Urinary bladder (tissue), 4 donors: ENCODE results near the gene PRDM10. TPM values are rescaled to one million over a fixed set of nuclear protein-coding genes. Genes with fewer than 3 reads are reported as not detected.
"Not testable (repeated sequence)": the region's sequence is repeated elsewhere in the genome, so short reads cannot be mapped to it uniquely, and the experiment has no call there.

ENCODE experiments used
- DNase-seq: peaks from one replicate; pipeline ENCODE4 v3.0.0-alpha.2; 2015; ENCODE audit errors: extremely low spot score
- H3K27ac ChIP-seq: one replicate; pipeline ENCODE4 v1.5.1; 2013; ENCODE audit warnings: low read depth, mild to moderate bottlenecking, moderate library complexity
- H3K36me3 ChIP-seq: one replicate; pipeline ENCODE4 v1.6.1; 2013; ENCODE audit warnings: mild to moderate bottlenecking, moderate library complexity; ENCODE audit not compliant: insufficient read depth
- H3K4me1 ChIP-seq: one replicate; pipeline ENCODE4 v1.6.1; 2013; ENCODE audit warnings: mild to moderate bottlenecking, moderate library complexity; ENCODE audit not compliant: insufficient read depth
- H3K4me3 ChIP-seq: one replicate; pipeline ENCODE4 v1.5.1; 2013; ENCODE audit warnings: low read depth, low read length
- WGBS: extraction: QIAGEN DNeasy Blood & Tissue Kit; methylation state at CpG from one replicate; pipeline ENCODE4 v1.1.7; 2013; 5-methylcytosine and 5-hydroxymethylcytosine counted together
- polyA plus RNA-seq: library from polyadenylated mRNA; stranded (reverse); fragments of 200-250 nt; gene quantifications from one replicate; pipeline ENCODE4 v1.2.3, GENCODE V29; 2013
- total RNA-seq: library from RNA; depleted of rRNA; stranded (reverse); fragments of >200 nt; gene quantifications from one replicate; pipeline ENCODE4 v1.2.3, GENCODE V29; 2014
- donor health status: healthy with polysubstance abuse.
- donor health status: healthy.

Gene PRDM10
- total and polyA plus RNA-seq, 2 donors = 3.4 to 6.2 TPM

- DNase-seq = no peak
- 95% methylated on average over 3 of the region's 3 CpGs for WGBS
- Histone ChIP-seq H3K27ac (no peak overlapping the region), H3K4me3 (no peak overlapping the region), H3K36me3 (no peaks in the 10 kb centered on the region), H3K4me1 (no peaks in the 10 kb centered on the region)
Measured at GRCh38 chr11:129959687-129960086, 42.9 kb downstream of the PRDM10 start.

- 95% methylated on average over 4 of the region's 4 CpGs for WGBS
- no peak for DNase-seq
- H3K4me3 ChIP-seq = no peak overlapping the region
- no peaks in the 10 kb centered on the region for H3K4me1 ChIP-seq
- no peak overlapping the region for H3K27ac ChIP-seq
- no peaks in the 10 kb centered on the region for H3K36me3 ChIP-seq
Measured at GRCh38 chr11:129955282-129955681, 47.4 kb downstream of the PRDM10 start.

- DNase-seq, H3K4me3 ChIP-seq, H3K27ac ChIP-seq, H3K4me1 ChIP-seq, H3K36me3 ChIP-seq: not testable (repeated sequence)
- 88% methylated on average over 1 of the region's 1 CpG for WGBS
Measured at GRCh38 chr11:129954703-129955102, 47.9 kb downstream of the PRDM10 start.

GRCh38 chr11:129951866-129952262 lies 50.8 kb downstream of the PRDM10 start:
- Histone ChIP-seq H3K4me1 (no peaks in the 10 kb centered on the region), H3K4me3 (no peak overlapping the region), H3K36me3 (no peaks in the 10 kb centered on the region), H3K27ac (no peak overlapping the region)
- 80% methylated on average over 1 of the region's 1 CpG for WGBS
- no peak for DNase-seq

GRCh38 chr11:129951201-129951865 lies 51.3 kb downstream of the PRDM10 start:
- Histone ChIP-seq H3K36me3 (no peaks in the 10 kb centered on the region), H3K27ac (no peak overlapping the region), H3K4me3 (no peak overlapping the region), H3K4me1 (no peaks in the 10 kb centered on the region)
- DNase-seq = no peak
- 73% methylated on average over 10 of the region's 10 CpGs for WGBS

- peak; percentile 50 for DNase-seq
- H3K27ac ChIP-seq = no peak overlapping the region
Measured at GRCh38 chr11:129950101-129951091, 52.2 kb downstream of the PRDM10 start.

GRCh38 chr11:129948926-129949466 lies 53.6 kb downstream of the PRDM10 start:
- WGBS = 89% methylated on average over 1 of the region's 1 CpG
- H3K36me3 ChIP-seq = peaks cover 3% of the 10 kb centered on the region
- H3K27ac ChIP-seq = no peak overlapping the region
- H3K4me3 ChIP-seq = no peak overlapping the region
- no peak for DNase-seq
- no peaks in the 10 kb centered on the region for H3K4me1 ChIP-seq

More at GRCh38 chr11:129950101-129951091, 52.2 kb downstream of the PRDM10 start:
- no peaks in the 10 kb centered on the region for H3K4me1 ChIP-seq
- no peaks in the 10 kb centered on the region for H3K36me3 ChIP-seq
- 37% methylated on average over 17 of the region's 17 CpGs for WGBS
- H3K4me3 ChIP-seq = no peak overlapping the region

GRCh38 chr11:129947474-129947873 lies 55.2 kb downstream of the PRDM10 start:
- WGBS = 88% methylated on average over 5 of the region's 5 CpGs
- no peak overlapping the region for H3K27ac ChIP-seq
- H3K4me3 ChIP-seq = no peak overlapping the region
- H3K36me3 ChIP-seq = peaks cover 3% of the 10 kb centered on the region
- no peak for DNase-seq
- H3K4me1 ChIP-seq = no peaks in the 10 kb centered on the region

GRCh38 chr11:129946965-129947364 lies 55.7 kb downstream of the PRDM10 start:
- Histone ChIP-seq H3K27ac (no peak overlapping the region), H3K36me3 (peaks cover 3% of the 10 kb centered on the region), H3K4me3 (no peak overlapping the region), H3K4me1 (no peaks in the 10 kb centered on the region)
- no peak for DNase-seq
- WGBS = 95% methylated on average over 15 of the region's 15 CpGs

GRCh38 chr11:129946256-129946655 lies 56.4 kb downstream of the PRDM10 start:
- 88% methylated on average over 4 of the region's 4 CpGs for WGBS
- Histone ChIP-seq H3K4me3 (no peak overlapping the region), H3K27ac (no peak overlapping the region), H3K4me1 (no peaks in the 10 kb centered on the region), H3K36me3 (peaks cover 3% of the 10 kb centered on the region)
- DNase-seq = no peak

GRCh38 chr11:129945373-129945772 lies 57.3 kb downstream of the PRDM10 start:
- no peak for DNase-seq
- no peak overlapping the region for H3K4me3 ChIP-seq
- WGBS = 96% methylated on average over 11 of the region's 11 CpGs
- H3K36me3 ChIP-seq = peaks cover 3% of the 10 kb centered on the region
- H3K27ac ChIP-seq = no peak overlapping the region
- H3K4me1 ChIP-seq = no peaks in the 10 kb centered on the region

GRCh38 chr11:129944696-129945095 lies 57.9 kb downstream of the PRDM10 start:
- WGBS = 98% methylated on average over 18 of the region's 18 CpGs
- Histone ChIP-seq H3K4me3 (no peak overlapping the region), H3K4me1 (no peaks in the 10 kb centered on the region), H3K36me3 (peaks cover 3% of the 10 kb centered on the region), H3K27ac (no peak overlapping the region)
- DNase-seq = no peak

GRCh38 chr11:129943036-129943435 lies 59.6 kb downstream of the PRDM10 start:
- Histone ChIP-seq H3K36me3 (peaks cover 3% of the 10 kb centered on the region), H3K4me1 (no peaks in the 10 kb centered on the region), H3K27ac (no peak overlapping the region), H3K4me3 (no peak overlapping the region)
- DNase-seq = no peak

- no peak for DNase-seq
- Histone ChIP-seq H3K4me1 (no peaks in the 10 kb centered on the region), H3K4me3 (no peak overlapping the region), H3K27ac (no peak overlapping the region), H3K36me3 (peaks cover under 1% of the 10 kb centered on the region)
- 92% methylated on average over 4 of the region's 4 CpGs for WGBS
Measured at GRCh38 chr11:129939510-129939909, 63.1 kb downstream of the PRDM10 start.
